NCI-H345 treated with DMSO at 0.1 percent for 48 hours (cell line): ENCODE measurements around the gene DYNC2H1.
A peak's percentile ranks its signal among the peaks of the same experiment; 100 is the strongest.

Experiments
- DNase-seq: peaks from one replicate; lab custom pipeline; 2025; ENCODE audit not compliant: unreplicated experiment; lab: John Stamatoyannopoulos, UW

Gene DYNC2H1

GRCh38 chr11:103281301-103281700 is 172.1 kb downstream of the DYNC2H1 start:
- DNase-seq = no peak

GRCh38 chr11:103284260-103284659 is 175.0 kb downstream of the DYNC2H1 start:
- no peak for DNase-seq

GRCh38 chr11:103294516-103294915 is 185.3 kb downstream of the DYNC2H1 start:
- DNase-seq = no peak

GRCh38 chr11:103295704-103296103 is 186.5 kb downstream of the DYNC2H1 start:
- no peak for DNase-seq

GRCh38 chr11:103297900-103298299 is 188.7 kb downstream of the DYNC2H1 start:
- no peak for DNase-seq

GRCh38 chr11:103315248-103315647 is 206.0 kb downstream of the DYNC2H1 start:
- DNase-seq = no peak

GRCh38 chr11:103317118-103317517 is 207.9 kb downstream of the DYNC2H1 start:
- no peak for DNase-seq

- DNase-seq = no peak
These were observed 213.6 kb downstream of the DYNC2H1 start for GRCh38 chr11:103322821-103323220.

- no peak for DNase-seq
These were observed 216.5 kb downstream of the DYNC2H1 start for GRCh38 chr11:103325686-103326069.

- peak; percentile 20 for DNase-seq
These were observed 217.0 kb downstream of the DYNC2H1 start for GRCh38 chr11:103326070-103326794.

GRCh38 chr11:103327721-103328120 is 218.5 kb downstream of the DYNC2H1 start:
- DNase-seq = no peak

- DNase-seq = no peak
These were observed 223.2 kb downstream of the DYNC2H1 start for GRCh38 chr11:103332409-103332808.

- DNase-seq = no peak
These were observed 229.6 kb downstream of the DYNC2H1 start for GRCh38 chr11:103338621-103339484.

- no peak for DNase-seq
These were observed 230.2 kb downstream of the DYNC2H1 start for GRCh38 chr11:103339485-103339857.

GRCh38 chr11:103340956-103341355 is 231.7 kb downstream of the DYNC2H1 start:
- no peak for DNase-seq

GRCh38 chr11:103344886-103345285 is 235.7 kb downstream of the DYNC2H1 start:
- no peak for DNase-seq

- no peak for DNase-seq
These were observed 240.4 kb downstream of the DYNC2H1 start for GRCh38 chr11:103349595-103349994.

- no peak for DNase-seq
These were observed 245.4 kb downstream of the DYNC2H1 start for GRCh38 chr11:103354656-103355055.

GRCh38 chr11:103358251-103358650 is 249.0 kb downstream of the DYNC2H1 start:
- DNase-seq = no peak

GRCh38 chr11:103359216-103359615 is 250.0 kb downstream of the DYNC2H1 start:
- DNase-seq = no peak

- DNase-seq = no peak
These were observed 255.5 kb downstream of the DYNC2H1 start for GRCh38 chr11:103364687-103365086.

- no peak for DNase-seq
These were observed 258.4 kb downstream of the DYNC2H1 start for GRCh38 chr11:103367650-103368049.
